ENCODE results near the gene TMCC1.
A peak's percentile ranks its signal among the peaks of the same experiment; 100 is the strongest.

Gene TMCC1

GRCh38 chr3:129598484-129598883 lies 295.0 kb downstream of the TMCC1 start:
- Histone ChIP-seq H3K36me3 (peaks cover 0 to 63% (median 14%) of the 10 kb centered on the region in 11 experiments; a peak in 14 of 22 replicates), H3K27ac (peak overlapping the region; percentile 56 to 100 (median 98); a peak in 21 of 22 replicates), H3K4me3 (peak overlapping the region in 8 of 10 experiments; percentile 16 to 98 (median 54); a peak in 14 of 20 replicates), H3K4me2 (peak overlapping the region; percentile 92 to 100 (median 99)), H4K20me1 (peaks cover 22 to 98% (median 65%) of the 10 kb centered on the region in 11 experiments), H3K27me3 (no peaks in the 10 kb centered on the region), H3K9me3 (replicated peaks in 1 of 11) (no peaks in the 10 kb centered on the region), H3K4me1 (peaks cover 95 to 100% (median 100%) of the 10 kb centered on the region in 10 experiments), H3K9ac (peak overlapping the region; percentile 82 to 95 (median 87))
- TF ChIP-seq Cebpa-rat (IDR thresholded peaks at IDR 0.05), result no peak

DNA sequence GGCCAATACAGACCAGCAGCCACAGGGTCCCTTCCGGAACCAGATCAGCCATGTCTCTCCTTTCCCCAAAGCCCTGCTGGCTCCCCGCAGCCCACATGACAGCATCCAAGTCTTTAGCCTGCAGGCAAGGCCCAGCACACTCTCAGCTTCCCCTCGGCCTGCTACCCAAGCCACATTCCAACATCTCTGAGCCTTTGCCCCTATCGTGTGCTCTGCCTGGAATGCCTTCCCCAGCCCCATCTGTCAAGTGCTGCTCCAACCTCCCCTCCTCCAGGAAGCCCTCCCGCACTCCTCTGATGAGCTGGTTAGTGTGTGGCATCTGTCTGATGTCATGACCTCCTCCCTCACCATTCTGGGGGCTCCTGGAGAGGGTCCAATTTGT lies 295.5 kb downstream of the TMCC1 start:
- Histone ChIP-seq H3K9me3 (replicated peaks in 1 of 11) (no peaks in the 10 kb centered on the region), H3K4me3 (peak overlapping the region; percentile 27 to 98 (median 52)), H3K9ac (peak overlapping the region; percentile 82 to 95 (median 87)), H4K20me1 (peaks cover 17 to 93% (median 60%) of the 10 kb centered on the region in 11 experiments), H3K36me3 (peaks cover 0 to 58% (median 14%) of the 10 kb centered on the region in 11 experiments; a peak in 14 of 22 replicates), H3K4me1 (peaks cover 98 to 100% (median 100%) of the 10 kb centered on the region in 10 experiments), H3K27me3 (no peaks in the 10 kb centered on the region), H3K27ac (peak overlapping the region; percentile 56 to 100 (median 98); a peak in 21 of 22 replicates), H3K4me2 (peak overlapping the region; percentile 92 to 100 (median 99))
- TF ChIP-seq Cebpa-rat (IDR thresholded peaks at IDR 0.05), result no peak

Measured in BLaER1 treated with 17β-estradiol and CSF1 and Interleukin-3, amounts not matched to agents 10 nM and 100 nM (cell line).